H1 (cell line): Measurements from ENCODE around the gene APOL3. TPM values are rescaled to one million over a fixed set of nuclear protein-coding genes. Genes with fewer than 3 reads are reported as not detected.
"Not testable (repeated sequence)": the region's sequence is repeated elsewhere in the genome, so short reads cannot be mapped to it uniquely, and the experiment has no call there.

Experiments used
- CTCF ChIA-PET: fragments of 300-600 bp; sonication (Branson Sonifier 250); formaldehyde crosslinking; loops from one replicate; lab custom pipeline; 2021; ENCODE audit not compliant: partially characterized antibody; lab: Charles Lee
- POLR2A ChIA-PET: fragments of 300-600 bp; sonication (Branson Sonifier 250); formaldehyde crosslinking; loops from one replicate; lab custom pipeline; 2021; ENCODE audit warnings: inconsistent platforms; ENCODE audit not compliant: partially characterized antibody; lab: Charles Lee
- DNase-seq, 2 experiments: peaks; one replicate each; pipeline versions ENCODE4 v3.0.0 to v3.0.0-alpha.2; 2010 to 2022; ENCODE audit warnings: low spot score in 2 of 2, low read depth in 1 of 2, mixed read lengths in 1 of 2
- FAIRE-seq: peaks from 2 replicates; lab custom pipeline; 2011; peaks lifted over from hg19 to GRCh38; lab: Jason Lieb, UNC
- H2AFZ ChIP-seq: 2 replicates; pipeline ENCODE4 v1.8.1; 2012; ENCODE audit warnings: low read length, inconsistent platforms
- H2AK5ac ChIP-seq: 2 replicates; pipeline ENCODE4 v1.6.1; 2013; ENCODE audit warnings: low read depth, low read length
- H2BK120ac ChIP-seq: replicated peaks from 2 replicates; pipeline ENCODE3; 2013; ENCODE audit warnings: low read depth, low read length, inconsistent platforms
- H2BK12ac ChIP-seq: 2 replicates; pipeline ENCODE4 v1.6.1; 2013; ENCODE audit warnings: low read depth, low read length
- H2BK15ac ChIP-seq: 2 replicates; pipeline ENCODE4 v1.6.1; 2013; ENCODE audit warnings: low read length
- H2BK20ac ChIP-seq: 2 replicates; pipeline ENCODE4 v1.6.1; 2013; ENCODE audit warnings: low read length
- H2BK5ac ChIP-seq: 2 replicates; pipeline ENCODE4 v1.6.1; 2013; ENCODE audit warnings: low read depth, low read length
- H3K14ac ChIP-seq: 2 replicates; pipeline ENCODE4 v1.6.1; 2013; ENCODE audit warnings: inconsistent platforms; ENCODE audit not compliant: insufficient read length
- H3K18ac ChIP-seq: 2 replicates; pipeline ENCODE4 v1.6.1; 2013; ENCODE audit warnings: low read length; ENCODE audit errors: extremely low read depth
- H3K23ac ChIP-seq: 2 replicates; pipeline ENCODE4 v1.6.1; 2013; ENCODE audit warnings: inconsistent platforms; ENCODE audit not compliant: insufficient read length
- H3K23me2 ChIP-seq: 2 replicates; pipeline ENCODE4 v1.6.1; 2013; ENCODE audit warnings: low read depth, low read length
- H3K27ac ChIP-seq: 2 replicates; pipeline ENCODE4 v1.6.1; 2011; ENCODE audit warnings: low read depth, low read length, inconsistent platforms
- H3K27me3 ChIP-seq, 4 experiments: replicated peaks in 1 of 4; 1 replicate in 1 of 4; 2 replicates in 3 of 4; pipeline versions ENCODE4 v1.6.1 to v1.8.1; 2011 to 2013; ENCODE audit warnings: low read length in 3 of 4, mild to moderate bottlenecking in 3 of 4, inconsistent platforms in 2 of 4, mixed read lengths in 2 of 4, moderate library complexity in 1 of 4; ENCODE audit not compliant: control insufficient read depth in 3 of 4, insufficient read depth in 3 of 4; ENCODE audit errors: extremely low read depth in 1 of 4
- H3K36me3 ChIP-seq, 4 experiments: 2 replicates each; pipeline versions ENCODE4 v1.6.1 to v1.8.1; 2011 to 2013; ENCODE audit warnings: mild to moderate bottlenecking in 4 of 4, low read length in 3 of 4, moderate library complexity in 2 of 4, control low read depth in 1 of 4, inconsistent platforms in 1 of 4; ENCODE audit not compliant: insufficient read depth in 4 of 4, control insufficient read depth in 2 of 4
- H3K4ac ChIP-seq: replicated peaks from 2 replicates; pipeline ENCODE3; 2013; ENCODE audit warnings: low read length, low read depth, mixed read lengths, inconsistent platforms; ENCODE audit not compliant: insufficient read length
- H3K4me1 ChIP-seq, 4 experiments: replicated peaks in 1 of 4; 1 replicate in 1 of 4; 2 replicates in 3 of 4; pipeline versions ENCODE4 v1.6.1 to v1.8.1; 2011 to 2013; ENCODE audit warnings: low read length in 3 of 4, inconsistent platforms in 2 of 4, mixed read lengths in 1 of 4; ENCODE audit not compliant: insufficient read depth in 4 of 4, control insufficient read depth in 3 of 4
- H3K4me2 ChIP-seq, 2 experiments: 2 replicates each; pipeline versions ENCODE4 v1.6.1 to v1.8.1; 2011 to 2013; ENCODE audit warnings: low read depth in 2 of 2, low read length in 2 of 2, control low read depth in 1 of 2, inconsistent platforms in 1 of 2, mild to moderate bottlenecking in 1 of 2; ENCODE audit not compliant: insufficient read depth in 1 of 2
- H3K4me3 ChIP-seq, 4 experiments: fragments of 200-600, 300-600 bp in 1 of 4; sonication (generic), shearing (Covaris generic), sonication (Bioruptor Twin) in 1 of 4; 2 replicates each; pipeline versions ENCODE4 v1.5.1 to v1.8.1; 2011 to 2016; ENCODE audit warnings: low read length in 4 of 4, low read depth in 3 of 4, control low read depth in 2 of 4, inconsistent platforms in 2 of 4, mild to moderate bottlenecking in 2 of 4, mixed read lengths in 1 of 4, moderate library complexity in 1 of 4; ENCODE audit not compliant: insufficient read depth in 2 of 4; ENCODE audit errors: extremely low read depth in 1 of 4
- H3K56ac ChIP-seq: replicated peaks from 2 replicates; pipeline ENCODE3; 2013; ENCODE audit warnings: low read depth, mild to moderate bottlenecking, mixed read lengths, low read length, inconsistent platforms; ENCODE audit not compliant: insufficient read length
- H3K79me1 ChIP-seq: 2 replicates; pipeline ENCODE4 v1.6.1; 2013; ENCODE audit warnings: low read depth, low read length, control low read depth
- H3K79me2 ChIP-seq, 2 experiments: 2 replicates each; pipeline versions ENCODE4 v1.6.1 to v1.8.1; 2012 to 2013; ENCODE audit warnings: low read length in 2 of 2, mild to moderate bottlenecking in 2 of 2, inconsistent platforms in 1 of 2; ENCODE audit not compliant: insufficient read depth in 2 of 2, control insufficient read depth in 1 of 2
- H3K9ac ChIP-seq, 4 experiments: replicated peaks in 1 of 4; 1 replicate in 1 of 4; 2 replicates in 3 of 4; pipeline versions ENCODE4 v1.6.1 to v1.8.1; 2011 to 2013; ENCODE audit warnings: low read depth in 3 of 4, low read length in 3 of 4, control low read depth in 2 of 4, mild to moderate bottlenecking in 2 of 4, moderate library complexity in 2 of 4, inconsistent platforms in 1 of 4; ENCODE audit errors: extremely low read depth in 1 of 4
- H3K9me3 ChIP-seq, 2 experiments: 2 replicates each; pipeline versions ENCODE4 v1.6.1 to v1.8.1; 2012 to 2013; ENCODE audit warnings: mild to moderate bottlenecking in 2 of 2, moderate library complexity in 2 of 2, control low read depth in 1 of 2, inconsistent platforms in 1 of 2, low read depth in 1 of 2, low read length in 1 of 2, mixed read lengths in 1 of 2; ENCODE audit not compliant: insufficient read depth in 2 of 2
- H4K20me1 ChIP-seq, 2 experiments: replicated peaks in 1 of 2; 2 replicates each; pipeline versions ENCODE3 to v1.8.1; 2011 to 2013; ENCODE audit warnings: inconsistent platforms in 2 of 2, low read length in 2 of 2, mild to moderate bottlenecking in 1 of 2; ENCODE audit not compliant: insufficient read depth in 2 of 2, control insufficient read depth in 1 of 2
- H4K5ac ChIP-seq: 2 replicates; pipeline ENCODE4 v1.6.1; 2013; ENCODE audit warnings: low read length, low read depth, mixed read lengths, inconsistent platforms; ENCODE audit not compliant: insufficient read length
- H4K8ac ChIP-seq: 2 replicates; pipeline ENCODE4 v1.8.0; 2013; ENCODE audit warnings: mild to moderate bottlenecking, moderate library complexity, low read length, inconsistent platforms; ENCODE audit not compliant: insufficient read depth; ENCODE audit errors: extremely low read depth
- H4K91ac ChIP-seq: replicated peaks from 2 replicates; pipeline ENCODE3; 2013; ENCODE audit warnings: low read length, mixed read lengths, inconsistent platforms; ENCODE audit not compliant: insufficient read length
- EP300 ChIP-seq, 2 experiments: IDR thresholded peaks; 1 replicate in 1 of 2; 2 replicates in 1 of 2; pipeline ENCODE4 v1.6.1; 2011 to 2012; ENCODE audit warnings: low read depth in 2 of 2, low read length in 2 of 2, mild to moderate bottlenecking in 2 of 2, borderline replicate concordance in 1 of 2, inconsistent platforms in 1 of 2, moderate library complexity in 1 of 2
- WGBS, 2 experiments: shearing (Covaris generic) in 1 of 2; methylation state at CpG; one replicate each; pipeline versions ENCODE4 v1.1.6 to v1.1.7; 2013 to 2015; ENCODE audit warnings: low lambda C conversion rate in 2 of 2, mixed read lengths in 2 of 2, inconsistent platforms in 1 of 2, low coverage in 1 of 2, missing lambda C conversion rate in 1 of 2; ENCODE audit not compliant: insufficient replicate concordance in 2 of 2, insufficient coverage in 1 of 2, insufficient read length in 1 of 2; ENCODE audit errors: extremely low coverage in 1 of 2, missing lambda C conversion rate in 1 of 2; 5-methylcytosine and 5-hydroxymethylcytosine counted together
- polyA plus RNA-seq, 7 experiments: library from polyadenylated mRNA; depleted of rRNA in 3 of 7; stranded (reverse) in 5 of 7; unstranded in 2 of 7; fragments of >200 nt in 5 of 7; fragments of 200-250 nt in 2 of 7; gene quantifications; 1 replicate in 5 of 7; 2 replicates in 1 of 7; 4 replicates in 1 of 7; pipeline versions ENCODE4 v1.2.1 to v1.2.3, GENCODE V29; 2011 to 2013; ENCODE audit warnings: missing spikeins in 2 of 7, mixed read lengths in 2 of 7
- total RNA-seq: library from RNA; stranded (reverse); fragmentation: NEBNext Ultra II Directional; extraction: Animal tissue kit (Norgen Biotek cat#: 25700); gene quantifications from 2 replicates; pipeline ENCODE4 v1.2.1, GENCODE V29; 2021

Gene APOL3
- total and polyA plus RNA-seq, 2 of the 8 experiments (the other 6 are each of a cell fraction or from before 2014, with no cell fraction given) = 0.12 TPM; not detected in 1

DNA sequence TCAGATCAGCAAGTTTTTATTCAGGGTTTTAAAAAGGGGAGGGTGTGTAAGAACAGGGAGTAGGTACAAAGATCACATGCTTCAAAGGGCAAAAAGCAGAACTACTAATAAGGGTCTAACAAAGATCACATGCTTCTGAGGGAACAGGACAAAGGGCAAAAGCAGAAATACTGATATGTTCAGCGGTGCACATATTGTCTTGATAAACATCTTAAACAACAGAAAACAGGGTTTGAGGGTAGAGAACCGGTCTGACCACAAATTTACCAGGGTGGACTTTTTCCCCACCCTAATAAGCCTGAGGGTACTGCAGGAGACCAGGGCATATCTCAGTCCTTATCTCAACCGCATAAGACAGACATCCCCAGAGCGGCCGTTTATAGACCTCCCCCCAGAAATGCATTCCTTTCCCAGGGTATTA, 48.9 kb upstream of the APOL3 start:
- H4K5ac ChIP-seq, H3K9ac ChIP-seq, H3K27me3 ChIP-seq, H3K36me3 ChIP-seq, H4K20me1 ChIP-seq, H3K4me1 ChIP-seq, H2BK20ac ChIP-seq, H3K27ac ChIP-seq, POLR2A ChIA-PET, H3K23me2 ChIP-seq, H2BK120ac ChIP-seq, DNase-seq, H3K4me2 ChIP-seq, H2BK15ac ChIP-seq, H3K23ac ChIP-seq, H3K4ac ChIP-seq, H2BK5ac ChIP-seq, H3K4me3 ChIP-seq, H4K8ac ChIP-seq, H3K79me1 ChIP-seq, H4K91ac ChIP-seq, H3K79me2 ChIP-seq, H3K9me3 ChIP-seq, H2BK12ac ChIP-seq, FAIRE-seq, H2AFZ ChIP-seq, H2AK5ac ChIP-seq, H3K56ac ChIP-seq, H3K18ac ChIP-seq, H3K14ac ChIP-seq: not testable (repeated sequence)
- peak in 1 of 2 experiments; percentile 51; a peak in 1 of 3 replicates for TF ChIP-seq EP300 (IDR thresholded peaks at IDR 0.05; ENCODE audit: borderline replicate concordance in 1 of 2, low read depth in 2 of 2, low read length in 2 of 2)
- 92% methylated on average over 5 of the region's 5 CpGs; no CpG with 5 or more reads in 1 of the 2 experiments for WGBS, 2 experiments
- CTCF ChIA-PET = interaction anchor here (1.5 to 1.6 kb wide), 2 partner anchors 11 to 17 kb away, joined by 4 to 7 read pairs; no protein-coding TSS in a partner anchor
